Body of pancreas (tissue), 4 donors: ENCODE measurements around the gene POLR1G.
"Not testable (repeated sequence)": the region's sequence is repeated elsewhere in the genome, so short reads cannot be mapped to it uniquely, and the experiment has no call there.

ENCODE experiments used
- CTCF ChIP-seq, 7 experiments: fragments of 450-650 bp in 4 of 7; fragments of 200-600 bp in 3 of 7; sonication (generic) in 3 of 7; IDR thresholded peaks; one replicate each; pipeline ENCODE4 v1.5.1; 2016 to 2019; ENCODE audit warnings: antibody characterized with exemption in 7 of 7
- POLR2A ChIP-seq, 3 donors: fragments of 450-650 bp; IDR thresholded peaks; one replicate each; pipeline ENCODE4 v1.6.1; 2016; ENCODE audit warnings: antibody characterized with exemption in 3 of 3, mild to moderate bottlenecking in 2 of 3

- TF ChIP-seq POLR2A, CTCF (IDR thresholded peaks at IDR 0.05): not testable (repeated sequence)
Measured at GRCh38 chr19:45432543-45432942, 26.1 kb downstream of the POLR1G start.
